GM23248 (cell line): ENCODE results near the gene SST.

Experiments used
- EZH2 ChIP-seq: fragments of 200-600 bp; sonication (generic); IDR thresholded peaks from 2 replicates; pipeline ENCODE4 v1.6.1; 2018; ENCODE audit warnings: antibody characterized with exemption, mild to moderate bottlenecking; ENCODE audit not compliant: insufficient read depth, poor library complexity, severe bottlenecking
- EZH2phosphoT487 ChIP-seq: fragments of 200-600 bp; sonication (generic); IDR thresholded peaks from 2 replicates; pipeline ENCODE4 v1.6.1; 2018; ENCODE audit warnings: antibody characterized with exemption, moderate library complexity, mild to moderate bottlenecking, low read depth; ENCODE audit not compliant: insufficient read depth

DNA sequence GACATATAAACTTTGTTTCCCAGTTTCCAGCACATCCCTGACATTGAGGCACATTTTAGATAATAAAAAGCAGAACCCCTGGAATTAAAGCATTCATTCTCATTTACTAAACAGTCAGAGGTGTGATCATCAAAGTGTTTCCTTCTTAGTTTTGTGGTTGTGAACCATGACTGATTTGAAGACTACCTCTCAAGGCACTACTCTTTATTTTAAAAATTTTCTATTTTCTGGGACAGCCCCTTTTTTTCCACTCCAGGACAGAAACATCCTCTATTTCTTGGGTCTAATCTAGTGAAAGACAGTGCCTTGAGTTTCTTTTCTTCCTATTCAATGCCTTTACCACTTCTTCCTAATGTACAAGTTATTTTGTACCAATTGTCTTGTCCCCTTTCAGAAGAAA is 5.2 kb downstream of the SST start:
- TF ChIP-seq EZH2, result no peak
- no peak for TF ChIP-seq EZH2phosphoT487
